Measurements from ENCODE around the gene FAM200A.
A peak's percentile ranks its signal among the peaks of the same experiment; 100 is the strongest.
"Not testable (repeated sequence)": the region's sequence is repeated elsewhere in the genome, so short reads cannot be mapped to it uniquely, and the experiment has no call there.

The FAM200A gene

GRCh38 chr7:99551767-99552463 lies at the start of gene FAM200A:
TSS of gene FAM200A (minus strand) at chr7:99552114. CDS start at chr7:99548407, 3,707 bp downstream.
- DNase-seq (ENCODE audit: low read depth): peak; percentile 76

DNA sequence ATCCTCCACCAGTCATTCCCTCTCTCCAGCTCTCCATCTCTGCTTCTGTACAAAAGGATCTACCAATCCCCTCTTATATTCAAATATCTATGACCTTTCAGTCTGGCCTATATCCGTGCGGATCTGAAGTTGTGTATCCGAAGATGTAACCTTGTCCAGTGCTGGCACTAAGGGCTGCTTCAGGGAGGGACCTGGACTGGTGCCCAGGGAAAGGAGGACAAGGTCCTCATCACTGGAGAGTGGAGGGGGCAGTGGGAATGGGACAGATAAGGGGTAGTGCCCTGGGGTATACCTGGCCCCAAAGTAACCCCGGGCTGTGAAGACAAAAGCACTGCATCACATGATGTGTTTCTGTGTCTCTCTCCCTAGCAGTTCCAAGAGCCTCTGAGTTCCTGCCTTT lies 47.9 kb upstream of the FAM200A start:
- no peak for DNase-seq (ENCODE audit: low read depth)

GRCh38 chr7:99597762-99598501 lies 46.0 kb upstream of the FAM200A start, which contains the start of gene TMEM225B:
TSS of gene TMEM225B (plus strand) at chr7:99598267. CDS start at chr7:99604389, 6,122 bp downstream.
- no peak for DNase-seq (ENCODE audit: low read depth)

GRCh38 chr7:99596408-99596955 lies 44.6 kb upstream of the FAM200A start:
- DNase-seq (ENCODE audit: low read depth): no peak

DNA sequence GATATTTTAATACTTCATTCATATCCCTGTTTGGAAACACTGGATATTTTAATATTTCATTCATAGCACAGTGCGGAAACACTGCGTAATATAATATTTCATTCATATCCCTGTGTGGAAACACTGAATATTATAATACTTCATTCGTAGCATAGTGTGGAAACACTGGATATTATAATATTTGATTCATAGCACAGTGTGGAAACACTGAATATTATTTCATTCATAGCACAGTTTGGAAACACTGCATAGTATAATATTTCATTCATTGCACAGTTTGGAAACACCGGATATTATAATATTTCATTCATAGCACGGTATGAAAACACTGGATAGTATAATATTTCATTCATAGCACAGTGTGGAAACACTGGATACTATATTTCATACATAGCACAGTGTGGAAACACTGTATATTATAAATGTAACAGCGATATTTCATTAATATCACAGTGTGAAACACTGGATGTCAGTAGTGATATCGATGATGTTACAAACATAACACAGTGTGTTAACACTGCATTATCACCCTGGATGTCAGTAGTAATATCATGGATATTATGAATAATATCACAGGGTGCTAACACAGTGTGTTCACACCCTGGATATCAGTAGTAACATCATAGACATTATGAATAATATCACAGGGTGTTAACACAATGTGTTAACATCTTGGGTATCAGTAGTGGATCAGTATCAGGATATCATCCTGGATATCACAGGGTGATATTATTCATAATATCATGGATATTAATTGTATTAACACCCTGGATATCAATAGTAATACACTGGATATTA lies 43.2 kb upstream of the FAM200A start:
- DNase-seq (ENCODE audit: low read depth): no peak

- no peak for DNase-seq (ENCODE audit: low read depth)
Measured at GRCh38 chr7:99588868-99589267, 37.0 kb upstream of the FAM200A start.

DNA sequence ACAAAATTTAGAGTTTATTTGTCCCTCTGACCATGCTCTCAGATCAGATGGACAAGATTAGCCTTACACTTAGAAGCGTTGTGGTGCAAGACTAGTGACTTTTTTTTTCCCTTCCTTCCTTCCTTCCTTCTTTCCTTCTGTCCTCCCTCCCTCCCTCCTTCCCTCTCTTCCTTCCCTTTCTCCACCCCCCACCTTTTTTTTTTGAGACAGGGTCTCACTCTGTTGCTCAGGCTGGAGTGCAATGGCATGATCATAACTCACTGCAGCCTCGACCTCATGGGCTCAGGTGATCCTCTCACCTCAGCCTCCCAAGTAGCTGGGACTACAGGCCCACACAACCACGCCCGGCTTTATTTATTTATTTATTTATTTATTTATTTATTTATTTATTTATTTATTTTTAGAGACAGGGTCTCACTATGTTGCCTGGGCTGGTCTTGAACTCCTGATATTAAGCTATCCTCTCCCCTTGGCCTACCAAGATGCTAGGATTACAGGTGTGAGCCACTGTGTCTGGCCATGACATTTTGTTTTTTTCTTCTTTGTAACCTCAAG lies 28.9 kb upstream of the FAM200A start:
- DNase-seq (ENCODE audit: low read depth): not testable (repeated sequence)

- DNase-seq (ENCODE audit: low read depth): peak; percentile 13
Measured at GRCh38 chr7:99579956-99580777, 28.3 kb upstream of the FAM200A start.

DNA sequence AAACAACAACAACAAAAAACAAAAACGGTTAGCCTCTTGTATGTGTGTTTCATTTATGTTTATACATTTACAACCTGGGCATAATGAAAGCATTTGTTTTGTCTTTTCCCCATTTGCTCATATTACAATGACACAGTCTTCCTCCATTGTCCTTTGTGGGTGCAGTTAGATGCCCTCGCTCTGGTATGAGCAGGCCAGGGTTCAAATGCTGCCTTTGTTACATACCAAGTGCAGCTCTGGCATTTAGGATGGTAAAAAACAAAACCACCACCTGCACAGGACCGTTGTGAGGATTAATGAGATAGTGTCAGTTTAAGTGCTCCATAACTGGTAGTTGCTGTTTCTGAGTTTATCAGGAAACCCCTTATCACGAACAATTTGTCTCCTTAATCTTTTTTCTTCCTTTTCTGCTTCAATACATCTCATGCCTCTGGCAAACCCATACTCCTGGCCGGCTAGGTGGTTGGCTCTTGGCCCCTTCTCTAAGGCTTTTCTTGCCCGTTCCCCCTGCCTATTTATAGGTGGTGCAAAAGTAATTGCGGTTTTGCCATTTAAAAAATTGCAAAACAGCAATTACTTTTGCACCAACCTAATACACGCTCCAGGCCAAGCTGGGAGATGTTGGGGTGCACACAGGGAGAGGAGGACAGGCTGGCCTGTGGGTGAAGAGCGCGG lies 27.5 kb upstream of the FAM200A start:
- no peak for DNase-seq (ENCODE audit: low read depth)

GRCh38 chr7:99576251-99576650 lies 24.3 kb upstream of the FAM200A start:
- DNase-seq (ENCODE audit: low read depth): no peak

DNA sequence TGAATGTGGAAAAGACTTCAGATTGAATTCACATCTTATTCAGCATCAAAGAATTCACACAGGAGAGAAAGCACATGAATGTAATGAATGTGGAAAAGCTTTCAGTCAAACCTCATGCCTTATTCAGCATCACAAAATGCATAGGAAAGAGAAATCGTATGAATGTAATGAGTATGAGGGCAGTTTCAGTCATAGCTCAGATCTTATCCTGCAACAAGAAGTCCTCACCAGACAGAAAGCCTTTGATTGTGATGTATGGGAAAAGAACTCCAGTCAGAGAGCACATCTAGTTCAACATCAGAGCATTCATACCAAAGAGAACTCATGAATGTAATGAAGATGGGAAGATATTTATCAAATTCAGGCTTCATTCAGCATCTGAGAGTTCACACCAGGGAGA lies 21.3 kb upstream of the FAM200A start:
- DNase-seq (ENCODE audit: low read depth): no peak

DNA sequence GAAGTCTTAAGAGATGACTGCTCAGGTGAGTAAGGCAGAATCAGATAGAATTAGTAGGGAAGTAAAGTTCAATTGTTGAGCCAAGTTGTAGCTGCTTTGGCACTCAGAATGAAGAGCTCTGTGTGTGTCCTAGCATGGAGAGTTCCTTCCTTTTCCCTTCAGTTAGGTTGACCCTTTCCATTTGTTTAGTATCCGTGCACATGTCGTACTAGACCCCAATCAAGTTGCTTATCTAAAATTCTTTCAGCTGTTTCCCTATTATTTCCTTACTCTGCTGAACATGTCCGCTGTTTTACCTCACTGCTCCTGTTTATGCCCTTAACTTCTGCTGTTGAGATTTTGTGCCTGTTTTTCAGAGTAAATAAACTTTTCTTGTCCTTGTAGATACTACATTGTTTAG lies 19.9 kb upstream of the FAM200A start:
- no peak for DNase-seq (ENCODE audit: low read depth)

DNA sequence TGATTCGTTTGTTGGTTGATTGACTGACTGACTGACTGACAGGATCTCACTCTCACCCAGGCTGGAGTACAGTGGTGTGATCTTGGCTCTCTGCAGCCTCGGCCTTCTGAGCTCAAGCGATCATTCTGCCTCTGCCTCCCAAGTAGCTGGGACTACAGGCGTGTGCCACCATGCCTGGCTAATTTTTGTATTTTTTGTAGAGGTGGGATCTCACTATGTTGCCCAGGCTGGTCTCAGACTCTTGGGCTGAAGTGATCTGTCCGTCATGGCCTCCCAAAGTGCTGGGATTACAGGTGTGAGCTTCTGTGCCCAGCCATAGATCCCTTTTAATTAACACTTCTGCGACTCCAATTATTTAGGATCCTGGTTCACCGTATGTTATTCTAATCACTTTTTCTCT lies 16.9 kb upstream of the FAM200A start:
- not testable (repeated sequence) for DNase-seq (ENCODE audit: low read depth)

GRCh38 chr7:99563650-99564049 lies 11.7 kb upstream of the FAM200A start:
- DNase-seq (ENCODE audit: low read depth): no peak

- no peak for DNase-seq (ENCODE audit: low read depth)
Measured at GRCh38 chr7:99562832-99563231, 10.9 kb upstream of the FAM200A start.

DNA sequence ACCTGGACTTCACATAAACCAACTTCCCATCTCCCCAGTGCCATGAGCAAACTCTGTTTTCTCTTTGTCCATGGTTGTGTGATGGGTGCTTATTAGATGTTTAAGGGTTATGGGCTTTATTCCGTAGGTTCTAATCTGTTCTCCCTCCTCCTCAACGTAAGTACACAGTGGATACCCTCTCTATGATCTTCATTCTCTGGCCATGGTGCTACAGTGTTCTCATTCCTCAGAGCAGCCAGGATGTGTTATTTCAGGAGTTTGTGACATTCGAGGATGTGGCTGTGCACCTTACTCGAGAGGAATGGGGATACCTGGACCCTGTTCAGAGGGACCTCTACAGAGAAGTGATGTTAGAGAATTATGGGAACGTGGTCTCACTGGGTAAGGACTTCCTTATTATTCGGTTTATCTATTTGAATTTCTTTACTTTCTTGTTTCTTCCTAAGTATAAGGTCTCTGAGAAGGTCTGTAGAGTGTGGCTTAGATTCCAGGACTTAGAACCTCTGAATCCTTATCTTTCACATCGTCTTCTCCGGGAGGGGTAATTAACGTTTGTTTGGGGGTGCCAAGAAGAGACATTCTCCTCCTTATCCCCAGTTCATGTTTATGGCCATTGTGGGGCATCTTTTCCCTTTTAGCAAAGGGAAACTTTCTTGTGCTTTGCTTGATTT lies 10.3 kb upstream of the FAM200A start:
- no peak for DNase-seq (ENCODE audit: low read depth)

DNA sequence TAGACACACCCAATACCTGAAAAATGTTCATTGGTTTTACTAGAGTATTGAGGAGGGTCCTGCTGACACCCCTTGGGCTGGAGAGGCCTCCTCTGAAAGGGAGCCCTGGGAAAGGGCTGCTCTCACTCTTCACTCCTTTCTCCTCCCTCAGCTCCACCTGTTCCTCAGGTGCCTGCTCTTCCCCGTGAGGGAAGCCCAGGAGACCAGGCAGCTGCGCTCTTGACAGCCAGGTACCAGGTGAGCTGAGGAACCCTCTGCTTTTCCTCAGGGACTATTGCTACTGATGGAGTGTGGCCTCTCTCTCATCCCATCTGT lies 9.8 kb upstream of the FAM200A start:
- DNase-seq (ENCODE audit: low read depth): no peak

DNA sequence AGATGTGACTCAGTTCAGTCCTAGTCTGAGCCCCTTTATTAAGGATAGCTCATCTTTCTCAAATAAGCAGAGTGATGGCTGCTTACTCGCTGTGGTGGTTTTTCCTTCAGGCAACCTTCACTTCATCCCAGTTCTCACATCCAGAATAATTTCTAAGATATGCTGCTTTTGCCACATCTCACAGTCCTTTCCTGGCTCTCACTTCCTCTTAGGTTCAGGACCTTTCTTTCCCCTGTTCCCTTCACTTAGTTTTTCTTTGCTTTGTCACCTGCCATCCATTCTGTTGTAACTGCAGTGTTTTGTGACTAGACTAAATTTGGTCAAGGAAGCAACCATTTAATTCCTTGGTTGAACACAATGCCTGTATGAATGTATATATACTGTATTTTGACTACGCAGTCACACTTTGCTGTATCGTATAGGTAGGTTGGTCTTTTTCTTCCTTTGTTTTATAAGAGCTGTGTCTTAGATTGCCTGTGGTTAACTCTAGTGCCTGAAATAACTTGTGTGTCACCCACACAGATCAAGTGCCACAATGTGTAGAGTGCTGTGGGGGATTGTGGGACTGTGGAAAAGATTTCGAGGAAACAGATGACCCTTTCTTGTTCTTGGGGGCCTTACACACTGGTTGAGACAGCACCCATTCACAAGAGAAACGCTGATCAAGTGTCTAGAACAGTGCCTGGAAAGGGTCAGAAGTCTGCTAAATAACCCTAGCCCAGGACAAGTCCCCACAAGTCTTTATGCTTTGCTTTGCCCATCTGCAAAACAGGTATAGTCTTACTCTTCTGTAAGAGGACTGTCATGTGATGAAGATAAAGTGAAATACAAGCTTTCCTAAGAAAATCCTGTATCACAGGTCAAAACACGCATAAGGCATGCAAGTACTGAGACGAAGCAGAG lies 9.2 kb upstream of the FAM200A start:
- no peak for DNase-seq (ENCODE audit: low read depth)

Measured in T-helper 22 cell (primary cell).